Omental fat pad (tissue), 4 donors: ENCODE measurements around the gene NOL6. TPM values are rescaled to one million over a fixed set of nuclear protein-coding genes. Genes with fewer than 3 reads are reported as not detected.
A peak's percentile ranks its signal among the peaks of the same experiment; 100 is the strongest.

Experiments used
- ATAC-seq: fragments of 150-250 bp; one replicate; pipeline ENCODE4 v1.9.1; 2016; ENCODE audit warnings: mild to moderate bottlenecking, moderate library complexity; ENCODE audit not compliant: low FRiP score
- DNase-seq: peaks from one replicate; pipeline ENCODE4 v3.0.0-alpha.2; 2019; ENCODE audit warnings: low spot score
- CTCF ChIP-seq, 3 donors: fragments of 450-650 bp; IDR thresholded peaks; one replicate each; pipeline ENCODE4 v1.5.1; 2016 to 2017; ENCODE audit warnings: antibody characterized with exemption in 3 of 3, mild to moderate bottlenecking in 3 of 3, moderate library complexity in 2 of 3
- total RNA-seq, 4 donors: library from RNA; depleted of rRNA; stranded (reverse); fragments of >200 nt; gene quantifications; one replicate each; pipeline ENCODE4 v1.1.0, GENCODE V29; 2016

NOL6 gene
- total RNA-seq, 4 donors from 2014 or later = 19.1 to 76.7 (median 21.4) TPM

- TF ChIP-seq CTCF (IDR thresholded peaks at IDR 0.05) = no peak
- DNase-seq (no peak), ATAC-seq (no peak)
Measured at GRCh38 chr9:33468215-33468730, 5.5 kb downstream of the NOL6 start.

- no peak for TF ChIP-seq CTCF (IDR thresholded peaks at IDR 0.05)
- no peak for ATAC-seq
- no peak for DNase-seq
Measured at GRCh38 chr9:33467526-33467925, 6.2 kb downstream of the NOL6 start.

GRCh38 chr9:33466565-33467495 lies 6.9 kb downstream of the NOL6 start:
- peak in 2 of 3 donors; percentile 56 to 76 for TF ChIP-seq CTCF (IDR thresholded peaks at IDR 0.05)
- ATAC-seq = no peak
- DNase-seq = peak; percentile 77

- TF ChIP-seq CTCF (IDR thresholded peaks at IDR 0.05) = no peak
- no peak for DNase-seq
- no peak for ATAC-seq
Measured at GRCh38 chr9:33465596-33466564, 7.8 kb downstream of the NOL6 start.

GRCh38 chr9:33465096-33465495 lies 8.6 kb downstream of the NOL6 start:
- DNase-seq = no peak
- no peak for TF ChIP-seq CTCF (IDR thresholded peaks at IDR 0.05)
- ATAC-seq = no peak

GRCh38 chr9:33464045-33464636 lies 9.6 kb downstream of the NOL6 start:
- ATAC-seq (no peak), DNase-seq (no peak)
- TF ChIP-seq CTCF (IDR thresholded peaks at IDR 0.05) = no peak
